Hippocampal formation (tissue), 2 donors: ENCODE measurements around the gene SGTA.

Experiments
- DNase-seq, 2 donors: peaks; one replicate each; lab custom pipeline; 2025; lab: John Stamatoyannopoulos, UW

SGTA gene

GRCh38 chr19:2755448-2755705 lies 27.7 kb downstream of the SGTA start:
- DNase-seq: no peak

- no peak for DNase-seq
Observed at GRCh38 chr19:2754659-2755447, 28.2 kb downstream of the SGTA start.

DNA sequence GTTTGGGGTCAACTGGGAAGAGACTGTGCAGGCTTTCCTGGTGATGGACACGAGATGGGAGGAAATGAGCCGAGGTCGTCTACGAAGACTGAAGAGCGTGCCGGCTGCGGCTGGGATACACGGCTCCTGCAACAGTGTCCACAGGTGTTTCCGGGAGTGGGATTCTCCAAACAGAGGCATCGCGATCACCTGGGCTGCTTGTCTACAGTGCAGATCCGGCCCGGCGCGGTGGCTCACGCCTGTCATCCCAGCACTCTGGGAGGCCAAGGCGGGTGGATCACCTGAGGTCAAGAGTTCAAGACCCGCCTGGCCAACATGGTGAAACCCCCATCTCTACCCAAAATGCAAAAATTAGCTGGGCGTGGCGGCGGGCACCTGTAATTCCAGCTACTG lies 31.6 kb downstream of the SGTA start:
- no peak for DNase-seq

GRCh38 chr19:2750808-2751437 lies 32.1 kb downstream of the SGTA start:
- no peak for DNase-seq

GRCh38 chr19:2747349-2747748 lies 35.7 kb downstream of the SGTA start:
- no peak for DNase-seq

DNA sequence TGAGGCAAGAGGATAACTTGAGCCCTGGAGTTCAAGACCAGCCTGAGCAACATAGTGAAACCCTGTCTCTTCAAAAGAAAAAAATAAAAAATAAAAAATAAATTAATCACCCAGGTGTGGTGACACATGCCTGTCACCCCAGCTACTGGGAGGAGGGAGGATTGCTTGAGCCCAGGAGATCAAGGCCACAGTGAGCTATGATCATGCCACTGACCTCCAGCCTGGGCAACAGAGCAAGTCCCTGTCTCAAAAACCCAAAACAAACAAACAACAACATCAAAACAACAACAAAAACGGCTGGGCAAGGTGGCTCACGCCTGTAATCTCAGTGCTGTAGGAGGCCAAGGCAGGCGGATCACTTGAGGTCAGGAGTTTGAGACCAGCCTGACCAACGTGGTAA lies 39.0 kb downstream of the SGTA start:
- DNase-seq: no peak

GRCh38 chr19:2743099-2743498 lies 40.0 kb downstream of the SGTA start:
- DNase-seq: no peak

GRCh38 chr19:2740314-2740656 lies 42.8 kb downstream of the SGTA start:
- DNase-seq: no peak

DNA sequence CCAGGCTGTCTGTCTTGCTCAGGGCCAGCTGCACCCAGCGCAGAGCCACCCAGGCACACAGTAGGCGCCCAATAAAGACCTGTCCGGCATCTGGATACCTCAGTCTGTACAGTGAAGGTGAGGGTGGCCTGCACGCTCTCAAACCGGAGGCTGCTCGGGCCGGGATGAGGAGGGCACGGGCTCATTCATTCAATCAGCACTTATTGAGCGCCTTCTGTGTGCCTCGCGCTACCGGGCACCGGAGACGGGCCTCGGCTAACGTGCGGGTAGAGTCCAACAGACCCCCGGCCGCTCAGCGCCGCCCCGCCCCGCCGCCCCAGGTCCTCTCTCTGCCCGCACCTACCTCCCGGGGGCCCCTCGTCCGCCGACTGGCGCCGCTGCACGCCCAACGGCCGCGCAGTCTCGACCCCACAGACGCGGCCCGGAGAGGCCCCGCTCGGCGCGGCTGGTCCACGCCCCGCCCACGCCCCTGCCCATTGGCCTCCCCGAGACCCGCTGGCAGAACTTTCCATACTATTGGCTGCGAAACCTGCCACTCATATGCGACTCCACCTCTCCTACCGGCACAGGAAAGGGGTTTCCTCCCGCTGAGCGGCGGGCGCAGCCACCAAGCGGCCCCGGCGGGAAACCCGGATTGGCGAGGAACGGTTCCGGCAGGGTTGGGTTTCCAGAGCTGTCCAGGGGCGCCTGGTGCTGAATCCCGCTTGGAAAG lies 43.3 kb downstream of the SGTA start, which contains the start of gene SLC39A3:
Gene SLC39A3 (minus strand): TSS at position 416 of the 712 bp plus-strand sequence. CDS start 2,760 bp downstream, outside the sequence.
- DNase-seq: peak; percentile 90 to 98

DNA sequence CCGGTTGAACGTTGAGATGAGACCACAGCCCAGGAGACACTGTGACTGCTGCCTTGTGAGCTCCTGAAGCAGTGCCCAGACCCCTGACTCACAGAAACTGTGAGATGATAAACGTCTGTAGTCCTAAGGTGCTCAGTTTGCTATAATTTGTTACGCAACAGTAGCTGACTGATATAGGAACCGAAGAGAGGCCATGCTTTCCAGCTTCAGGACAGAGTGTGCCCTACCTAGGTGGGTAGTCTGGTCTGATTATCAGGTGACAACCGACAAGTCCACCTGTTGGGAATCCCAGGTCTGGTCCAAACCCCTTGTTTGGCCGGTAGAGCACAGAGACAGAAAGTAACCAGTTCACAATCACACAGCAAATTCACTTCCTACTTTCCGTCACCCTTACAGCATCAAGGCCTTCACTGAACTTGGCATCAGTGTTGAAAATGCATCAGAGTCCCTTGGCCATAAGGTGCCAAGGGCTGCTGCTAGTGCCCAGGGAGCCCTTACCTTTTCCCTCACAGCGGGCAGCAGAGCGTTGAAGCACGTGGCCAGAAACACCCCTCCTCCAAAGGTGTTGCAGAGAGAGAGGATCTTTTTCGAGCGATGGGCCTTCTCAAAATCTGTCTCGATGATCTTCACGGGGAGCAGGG lies 46.4 kb downstream of the SGTA start:
- DNase-seq: no peak

DNA sequence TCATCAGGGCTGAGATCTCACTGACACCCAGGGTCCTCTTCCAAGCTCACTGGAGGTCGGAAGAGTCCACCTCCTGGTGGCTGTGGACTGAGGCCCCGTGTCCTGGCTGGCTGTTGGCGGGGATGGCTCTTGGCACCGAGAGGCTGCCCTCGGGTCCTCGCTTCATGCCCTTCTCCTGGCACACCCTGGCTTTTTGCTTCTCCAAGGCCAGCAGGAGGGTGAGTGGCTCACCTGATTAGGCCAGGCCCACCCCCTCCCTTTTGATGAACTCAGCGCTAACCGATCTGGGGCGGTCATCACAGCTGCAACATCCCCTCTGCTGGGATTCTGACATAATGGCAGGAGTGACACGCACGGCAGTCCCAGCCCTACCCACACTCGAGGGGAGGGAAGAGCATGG lies 47.7 kb downstream of the SGTA start:
- DNase-seq: no peak

- no peak for DNase-seq
Observed at GRCh38 chr19:2734589-2735288, 48.3 kb downstream of the SGTA start.

GRCh38 chr19:2733930-2734588 lies 49.0 kb downstream of the SGTA start:
- no peak for DNase-seq

- no peak for DNase-seq
Observed at GRCh38 chr19:2732883-2733282, 50.2 kb downstream of the SGTA start.

- DNase-seq: no peak
Observed at GRCh38 chr19:2732157-2732725, 50.8 kb downstream of the SGTA start.

GRCh38 chr19:2731181-2731995 lies 51.7 kb downstream of the SGTA start:
- DNase-seq: no peak

DNA sequence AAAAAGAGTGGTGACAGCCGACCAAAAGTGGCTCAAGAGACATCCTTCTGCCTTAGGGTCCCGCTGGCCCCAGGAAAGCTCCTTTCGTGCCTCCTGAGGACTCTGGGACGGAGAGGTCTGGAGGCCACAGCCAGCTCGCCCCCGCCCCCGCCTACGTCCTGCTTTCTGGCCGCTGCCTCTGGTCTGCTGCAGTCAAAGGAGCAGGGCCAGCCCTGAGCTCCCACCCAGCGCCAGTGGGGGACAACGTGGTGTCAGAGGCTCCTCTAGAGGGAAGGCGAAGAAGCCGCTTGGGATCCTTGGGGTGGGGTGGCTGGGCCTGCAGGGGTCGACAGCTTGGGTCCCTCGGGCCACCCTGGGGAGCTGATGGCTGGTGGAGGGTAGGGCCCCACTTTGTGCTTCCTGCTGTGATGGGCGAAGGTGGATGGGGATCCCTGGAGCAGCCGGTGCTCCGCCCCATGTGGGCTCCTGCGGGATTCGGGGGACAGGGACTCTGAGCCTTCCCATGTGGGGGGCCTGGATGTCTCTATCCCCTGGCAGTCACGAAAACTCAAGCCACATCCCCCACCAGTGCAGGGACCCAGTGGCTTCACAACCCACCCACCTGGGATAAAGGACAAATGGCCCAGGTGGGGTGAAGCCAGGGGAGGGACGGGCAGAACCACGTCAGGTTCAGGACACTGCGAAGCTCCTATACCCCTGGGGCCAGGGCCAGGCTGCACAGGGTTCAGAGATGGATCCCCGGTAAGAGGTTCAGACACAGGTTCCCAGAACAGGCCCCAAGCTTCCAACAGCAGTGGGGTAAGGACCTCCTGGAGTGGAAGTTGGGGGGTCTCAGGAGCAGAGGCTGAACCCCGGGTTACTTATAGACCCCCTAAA lies 52.9 kb downstream of the SGTA start:
- no peak for DNase-seq

GRCh38 chr19:2728783-2729387 lies 54.2 kb downstream of the SGTA start:
- no peak for DNase-seq

GRCh38 chr19:2727640-2727944 lies 55.5 kb downstream of the SGTA start:
- no peak for DNase-seq
